ENCODE data around the gene TMEM132D. TPM values are rescaled to one million over a fixed set of nuclear protein-coding genes. Genes with fewer than 3 reads are reported as not detected.

TMEM132D gene
- total RNA-seq, 1 donor from 2014 or later: 1.6 TPM

DNA sequence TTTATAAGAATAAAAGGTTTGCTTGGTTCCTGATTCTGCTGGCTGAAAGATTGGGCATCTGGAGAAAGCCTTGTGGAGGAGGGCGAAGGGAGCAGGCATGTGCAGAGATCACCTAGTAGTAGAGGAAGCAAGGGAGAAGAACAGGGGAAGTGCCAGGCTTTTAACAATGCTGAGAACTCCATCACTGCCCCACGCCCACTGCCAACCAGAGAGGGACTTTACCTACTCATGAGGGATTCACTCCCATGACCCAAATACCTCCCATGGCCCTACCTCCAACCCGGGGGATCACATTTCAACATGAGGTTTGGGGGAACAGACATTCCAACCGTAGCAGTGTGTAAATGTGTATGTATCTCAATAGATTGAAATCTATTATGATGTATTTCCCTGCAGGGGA, 690.3 kb downstream of the TMEM132D start:
- H3K9ac ChIP-seq (ENCODE audit: low read depth in 1 of 3, low read length in 3 of 3): no peak overlapping the region

DNA sequence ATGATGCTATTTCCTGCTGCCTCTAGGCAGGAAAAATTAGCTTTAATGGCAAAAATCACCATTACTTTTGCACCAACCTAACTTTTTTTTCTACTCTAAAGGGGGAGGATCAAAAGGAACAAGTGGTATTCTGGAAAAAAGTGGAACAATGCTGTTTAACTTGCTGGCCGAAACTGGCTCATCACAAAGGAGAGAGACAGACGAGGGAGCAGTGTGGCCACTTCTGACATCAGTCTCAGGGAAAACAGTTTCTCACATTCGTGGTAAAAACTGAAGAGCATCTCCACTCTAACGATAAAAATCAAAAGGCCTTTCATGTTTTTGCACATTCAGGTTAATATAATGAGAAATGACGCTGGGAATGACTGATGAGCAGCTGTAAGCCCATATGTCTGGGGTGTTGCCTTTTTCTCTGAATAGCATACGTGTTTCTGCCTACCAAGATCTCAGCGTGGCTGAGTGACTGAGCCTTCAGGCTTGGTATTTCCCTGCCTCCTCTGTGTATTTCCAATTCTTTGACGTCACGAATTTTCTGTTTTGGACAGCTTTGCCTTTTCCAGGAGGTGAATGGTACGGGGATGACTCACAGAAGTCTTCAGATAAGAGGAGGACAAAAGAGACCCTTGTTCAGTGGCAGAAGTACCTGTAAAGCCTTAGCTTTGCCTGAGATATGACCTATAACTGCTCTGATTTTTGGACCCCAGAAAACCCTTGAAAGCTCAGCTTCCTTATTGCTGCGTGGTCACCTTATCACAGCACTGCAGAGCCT, 691.8 kb downstream of the TMEM132D start:
- Histone ChIP-seq H3K27ac (ENCODE audit: low read depth, low read length) (no peak overlapping the region), H3K36me3 (ENCODE audit: control insufficient read depth in 3 of 3, insufficient read depth in 3 of 3, low read length in 3 of 3) (no peaks in the 10 kb centered on the region), H3K27me3 (ENCODE audit: control insufficient read depth in 3 of 3, insufficient read depth in 3 of 3, low read length in 3 of 3) (no peaks in the 10 kb centered on the region), H3K9me3 (ENCODE audit: control insufficient read depth in 3 of 3, low read length in 3 of 3) (peaks cover 0 to 2% (median 0%) of the 10 kb centered on the region in 3 donors), H3K4me3 (ENCODE audit: low read length in 3 of 3) (no peak overlapping the region), H3K9ac (ENCODE audit: low read depth in 1 of 3, low read length in 3 of 3) (no peak overlapping the region), H3K4me1 (ENCODE audit: control insufficient read depth in 3 of 3, insufficient read depth in 3 of 3, low read length in 3 of 3) (no peaks in the 10 kb centered on the region)

More for the DNA sequence above, 690.3 kb downstream of the TMEM132D start:
- Histone ChIP-seq H3K9me3 (ENCODE audit: control insufficient read depth in 3 of 3, low read length in 3 of 3) (peaks cover 0 to 3% (median 2%) of the 10 kb centered on the region in 3 donors), H3K27me3 (ENCODE audit: control insufficient read depth in 3 of 3, insufficient read depth in 3 of 3, low read length in 3 of 3) (no peaks in the 10 kb centered on the region), H3K4me1 (ENCODE audit: control insufficient read depth in 3 of 3, insufficient read depth in 3 of 3, low read length in 3 of 3) (no peaks in the 10 kb centered on the region), H3K27ac (ENCODE audit: low read depth, low read length) (no peak overlapping the region), H3K36me3 (ENCODE audit: control insufficient read depth in 3 of 3, insufficient read depth in 3 of 3, low read length in 3 of 3) (no peaks in the 10 kb centered on the region), H3K4me3 (ENCODE audit: low read length in 3 of 3) (no peak overlapping the region)

DNA sequence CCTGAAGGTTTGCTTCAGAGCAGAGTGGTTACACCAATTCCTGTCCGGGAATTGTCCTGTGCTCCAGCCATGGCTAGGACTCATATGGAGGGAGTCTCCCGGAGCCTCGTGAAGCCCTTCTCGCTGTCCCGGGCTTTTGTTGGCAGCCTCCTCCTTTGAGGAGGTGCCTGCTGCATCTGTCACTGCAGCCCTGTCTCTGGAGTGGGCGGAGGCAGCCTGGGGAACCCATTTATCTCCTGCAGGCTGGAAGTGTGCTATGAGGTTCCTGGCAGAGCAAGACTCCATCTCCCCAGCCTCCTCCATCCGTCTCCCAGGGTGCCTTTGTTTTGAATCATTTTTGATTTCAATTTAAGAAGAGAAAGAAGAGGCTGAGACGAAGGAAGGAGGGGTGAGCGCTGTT, 695.3 kb downstream of the TMEM132D start:
- Histone ChIP-seq H3K27me3 (ENCODE audit: control insufficient read depth in 3 of 3, insufficient read depth in 3 of 3, low read length in 3 of 3) (no peaks in the 10 kb centered on the region), H3K9ac (ENCODE audit: low read depth in 1 of 3, low read length in 3 of 3) (no peak overlapping the region), H3K4me3 (ENCODE audit: low read length in 3 of 3) (no peak overlapping the region), H3K36me3 (ENCODE audit: control insufficient read depth in 3 of 3, insufficient read depth in 3 of 3, low read length in 3 of 3) (no peaks in the 10 kb centered on the region), H3K4me1 (ENCODE audit: control insufficient read depth in 3 of 3, insufficient read depth in 3 of 3, low read length in 3 of 3) (no peaks in the 10 kb centered on the region), H3K27ac (ENCODE audit: low read depth, low read length) (no peak overlapping the region), H3K9me3 (ENCODE audit: control insufficient read depth in 3 of 3, low read length in 3 of 3) (peaks cover 0 to under 1% (median 0%) of the 10 kb centered on the region in 3 donors)

DNA sequence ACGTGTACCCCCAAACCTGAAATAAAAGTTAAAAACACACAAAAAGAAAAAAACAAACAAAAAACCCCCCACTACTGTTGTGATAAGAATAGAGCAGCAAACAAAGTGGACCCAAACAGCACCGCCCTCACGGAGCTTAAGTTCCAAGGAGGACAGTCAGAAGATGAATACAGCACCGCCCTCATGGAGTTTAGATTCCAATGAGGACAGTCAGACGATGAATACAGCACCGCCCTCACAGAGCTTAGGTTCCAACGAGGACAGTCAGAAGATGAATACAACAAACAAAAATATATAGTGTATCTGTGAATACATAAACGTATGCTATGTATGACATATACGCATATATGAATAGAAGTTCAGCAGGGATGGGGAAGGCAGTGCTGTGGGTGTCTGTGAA, 696.7 kb downstream of the TMEM132D start:
- Histone ChIP-seq H3K27ac (ENCODE audit: low read depth, low read length) (no peak overlapping the region), H3K9ac (ENCODE audit: low read depth in 1 of 3, low read length in 3 of 3) (no peak overlapping the region), H3K4me3 (ENCODE audit: low read length in 3 of 3) (no peak overlapping the region), H3K4me1 (ENCODE audit: control insufficient read depth in 3 of 3, insufficient read depth in 3 of 3, low read length in 3 of 3) (no peaks in the 10 kb centered on the region), H3K36me3 (ENCODE audit: control insufficient read depth in 3 of 3, insufficient read depth in 3 of 3, low read length in 3 of 3) (no peaks in the 10 kb centered on the region), H3K27me3 (ENCODE audit: control insufficient read depth in 3 of 3, insufficient read depth in 3 of 3, low read length in 3 of 3) (peaks cover 0 to 2% (median 0%) of the 10 kb centered on the region in 3 donors), H3K9me3 (ENCODE audit: control insufficient read depth in 3 of 3, low read length in 3 of 3) (peaks cover 0 to 4% (median 0%) of the 10 kb centered on the region in 3 donors)

DNA sequence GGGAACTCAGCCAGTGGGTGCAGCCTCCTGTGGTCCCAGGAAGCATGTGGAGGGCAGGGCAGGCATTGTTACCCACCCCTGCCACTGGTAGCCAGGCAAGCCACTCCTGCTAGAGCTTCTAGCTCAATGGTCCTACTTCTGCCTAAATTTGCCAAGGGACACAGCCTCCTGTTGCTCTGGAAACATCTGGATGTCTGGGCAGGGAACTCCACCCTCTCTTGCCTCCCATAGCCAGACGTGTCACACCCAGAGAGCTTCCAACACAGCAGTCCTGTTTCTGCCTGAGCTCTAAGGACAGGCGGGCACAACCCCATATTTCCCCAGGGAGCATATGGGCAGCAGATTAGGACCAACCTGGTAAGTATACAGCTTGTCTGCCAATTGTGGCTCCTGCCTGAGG, 700.4 kb downstream of the TMEM132D start:
- Histone ChIP-seq H3K27me3 (ENCODE audit: control insufficient read depth in 3 of 3, insufficient read depth in 3 of 3, low read length in 3 of 3) (peaks cover 0 to 2% (median 0%) of the 10 kb centered on the region in 3 donors), H3K9ac (ENCODE audit: low read depth in 1 of 3, low read length in 3 of 3) (no peak overlapping the region), H3K9me3 (ENCODE audit: control insufficient read depth in 3 of 3, low read length in 3 of 3) (peaks cover 0 to 4% (median 0%) of the 10 kb centered on the region in 3 donors), H3K27ac (ENCODE audit: low read depth, low read length) (no peak overlapping the region), H3K36me3 (ENCODE audit: control insufficient read depth in 3 of 3, insufficient read depth in 3 of 3, low read length in 3 of 3) (no peaks in the 10 kb centered on the region), H3K4me1 (ENCODE audit: control insufficient read depth in 3 of 3, insufficient read depth in 3 of 3, low read length in 3 of 3) (no peaks in the 10 kb centered on the region), H3K4me3 (ENCODE audit: low read length in 3 of 3) (no peak overlapping the region)

DNA sequence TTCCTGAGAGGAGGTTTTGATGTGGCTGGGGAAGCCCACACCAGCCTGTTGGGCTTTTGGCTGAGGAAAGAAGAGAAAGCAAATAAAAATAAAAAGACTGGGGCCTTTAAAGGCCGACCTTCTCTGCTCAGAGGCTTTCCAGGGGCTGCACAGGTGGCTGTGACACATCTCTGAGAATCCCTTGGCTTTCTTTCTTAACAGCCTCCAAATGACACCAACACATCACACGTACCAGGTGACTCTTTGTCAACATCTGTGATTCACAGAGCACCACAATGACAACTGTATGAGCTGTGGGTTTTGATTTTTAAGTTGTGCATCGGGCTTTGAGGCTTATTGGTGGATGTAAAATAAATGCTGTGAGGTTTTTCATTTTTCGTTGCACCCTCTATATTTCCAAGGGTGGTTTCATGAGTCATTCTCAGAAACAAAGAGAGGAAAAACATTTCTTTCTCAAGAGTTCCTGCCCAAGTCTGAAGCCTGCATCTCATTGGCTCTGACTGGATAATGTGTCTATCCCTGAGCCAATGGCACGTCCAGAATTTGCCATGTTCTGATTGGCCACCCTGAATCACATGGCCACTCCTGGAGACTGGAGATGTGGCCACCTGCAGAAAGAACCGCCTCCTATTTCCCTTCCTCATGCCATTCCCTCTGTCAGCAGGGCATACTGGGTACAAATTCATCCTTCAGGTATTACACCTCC, 701.6 kb downstream of the TMEM132D start:
- no peaks in the 10 kb centered on the region for H3K4me1 ChIP-seq (ENCODE audit: control insufficient read depth in 3 of 3, insufficient read depth in 3 of 3, low read length in 3 of 3)
- H3K4me3 ChIP-seq (ENCODE audit: low read length in 3 of 3): no peak overlapping the region
- peaks cover 0 to 2% (median 0%) of the 10 kb centered on the region in 3 donors for H3K27me3 ChIP-seq (ENCODE audit: control insufficient read depth in 3 of 3, insufficient read depth in 3 of 3, low read length in 3 of 3)

DNA sequence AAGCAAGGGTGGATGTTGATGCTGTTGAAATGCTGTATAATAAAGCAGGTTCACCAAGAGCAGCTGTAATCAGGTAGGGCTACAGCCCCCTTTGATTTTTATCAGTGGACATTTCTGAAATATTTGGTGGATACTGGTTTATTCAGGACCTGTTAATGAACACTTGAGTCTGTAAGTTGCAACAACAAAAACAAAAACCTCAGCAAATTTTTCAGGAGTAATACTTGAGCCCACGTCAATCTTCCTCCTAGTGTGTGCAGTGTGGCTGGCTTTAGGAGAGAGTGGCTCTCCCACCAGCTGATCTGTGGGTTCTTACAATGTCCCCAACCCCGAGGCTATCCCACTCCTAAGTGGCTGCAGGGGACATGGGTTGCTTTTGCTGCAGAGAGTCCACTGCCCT, 702.8 kb downstream of the TMEM132D start:
- Histone ChIP-seq H3K9ac (ENCODE audit: low read depth in 1 of 3, low read length in 3 of 3) (no peak overlapping the region), H3K9me3 (ENCODE audit: control insufficient read depth in 3 of 3, low read length in 3 of 3) (peaks cover 0 to 4% (median 0%) of the 10 kb centered on the region in 3 donors), H3K27ac (ENCODE audit: low read depth, low read length) (no peak overlapping the region), H3K4me1 (ENCODE audit: control insufficient read depth in 3 of 3, insufficient read depth in 3 of 3, low read length in 3 of 3) (no peaks in the 10 kb centered on the region), H3K4me3 (ENCODE audit: low read length in 3 of 3) (no peak overlapping the region), H3K36me3 (ENCODE audit: control insufficient read depth in 3 of 3, insufficient read depth in 3 of 3, low read length in 3 of 3) (no peaks in the 10 kb centered on the region), H3K27me3 (ENCODE audit: control insufficient read depth in 3 of 3, insufficient read depth in 3 of 3, low read length in 3 of 3) (peaks cover 0 to 2% (median 0%) of the 10 kb centered on the region in 3 donors)

More for the DNA sequence above, 701.6 kb downstream of the TMEM132D start:
- H3K36me3 ChIP-seq (ENCODE audit: control insufficient read depth in 3 of 3, insufficient read depth in 3 of 3, low read length in 3 of 3): no peaks in the 10 kb centered on the region
- H3K9me3 ChIP-seq (ENCODE audit: control insufficient read depth in 3 of 3, low read length in 3 of 3): peaks cover 0 to 4% (median 0%) of the 10 kb centered on the region in 3 donors
- H3K27ac ChIP-seq (ENCODE audit: low read depth, low read length): no peak overlapping the region
- H3K9ac ChIP-seq (ENCODE audit: low read depth in 1 of 3, low read length in 3 of 3): no peak overlapping the region

DNA sequence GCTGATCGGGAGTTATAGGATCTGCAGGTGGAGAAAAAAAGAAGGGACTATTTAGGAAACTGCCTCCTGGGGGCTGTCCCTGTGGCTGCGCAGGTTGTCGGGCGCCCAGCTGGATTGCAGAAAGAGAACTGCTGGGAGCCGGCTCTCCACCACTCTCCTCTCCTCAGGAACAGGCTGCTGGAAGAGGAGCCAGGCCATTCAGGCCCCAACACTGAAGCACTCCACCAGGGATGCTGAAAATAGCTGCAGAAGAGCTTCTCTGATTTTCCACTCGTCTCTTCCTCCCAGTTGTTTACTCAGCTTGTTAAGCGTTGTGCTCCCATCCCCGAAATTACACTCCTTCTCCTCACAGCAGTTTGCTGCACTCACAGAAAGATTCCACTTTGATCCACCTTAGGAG, 703.2 kb downstream of the TMEM132D start:
- Histone ChIP-seq H3K27ac (ENCODE audit: low read depth, low read length) (no peak overlapping the region), H3K4me1 (ENCODE audit: control insufficient read depth in 3 of 3, insufficient read depth in 3 of 3, low read length in 3 of 3) (no peaks in the 10 kb centered on the region), H3K36me3 (ENCODE audit: control insufficient read depth in 3 of 3, insufficient read depth in 3 of 3, low read length in 3 of 3) (no peaks in the 10 kb centered on the region), H3K4me3 (ENCODE audit: low read length in 3 of 3) (no peak overlapping the region), H3K9me3 (ENCODE audit: control insufficient read depth in 3 of 3, low read length in 3 of 3) (peaks cover 0 to 4% (median 0%) of the 10 kb centered on the region in 3 donors), H3K27me3 (ENCODE audit: control insufficient read depth in 3 of 3, insufficient read depth in 3 of 3, low read length in 3 of 3) (peaks cover 0 to 2% (median 0%) of the 10 kb centered on the region in 3 donors), H3K9ac (ENCODE audit: low read depth in 1 of 3, low read length in 3 of 3) (no peak overlapping the region)

DNA sequence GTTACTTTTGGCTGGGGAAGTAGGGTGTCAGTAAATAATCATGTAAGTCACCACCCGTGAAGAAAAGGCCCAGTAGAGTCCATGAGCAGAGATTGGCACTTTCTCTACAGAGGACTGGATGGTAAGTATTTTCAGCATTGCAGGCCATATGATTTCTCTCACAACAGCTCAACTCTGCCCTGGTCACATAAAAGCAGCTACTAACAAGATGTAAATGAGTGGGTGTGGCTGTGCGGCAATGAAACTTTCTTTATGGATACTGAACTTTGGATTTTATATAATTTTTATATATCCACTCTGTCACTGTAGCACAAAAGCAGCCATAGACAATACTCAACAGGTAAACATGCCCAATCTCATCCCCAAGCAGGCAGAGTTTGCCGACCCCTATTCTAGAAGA, 706.9 kb downstream of the TMEM132D start:
- H3K4me1 ChIP-seq (ENCODE audit: control insufficient read depth in 3 of 3, insufficient read depth in 3 of 3, low read length in 3 of 3): no peaks in the 10 kb centered on the region
- peaks cover 2 to 5% (median 4%) of the 10 kb centered on the region in 3 donors for H3K9me3 ChIP-seq (ENCODE audit: control insufficient read depth in 3 of 3, low read length in 3 of 3)
- H3K36me3 ChIP-seq (ENCODE audit: control insufficient read depth in 3 of 3, insufficient read depth in 3 of 3, low read length in 3 of 3): no peaks in the 10 kb centered on the region
- no peaks in the 10 kb centered on the region for H3K27me3 ChIP-seq (ENCODE audit: control insufficient read depth in 3 of 3, insufficient read depth in 3 of 3, low read length in 3 of 3)
- H3K27ac ChIP-seq (ENCODE audit: low read depth, low read length): no peak overlapping the region
- H3K9ac ChIP-seq (ENCODE audit: low read depth in 1 of 3, low read length in 3 of 3): no peak overlapping the region
- H3K4me3 ChIP-seq (ENCODE audit: low read length in 3 of 3): no peak overlapping the region

DNA sequence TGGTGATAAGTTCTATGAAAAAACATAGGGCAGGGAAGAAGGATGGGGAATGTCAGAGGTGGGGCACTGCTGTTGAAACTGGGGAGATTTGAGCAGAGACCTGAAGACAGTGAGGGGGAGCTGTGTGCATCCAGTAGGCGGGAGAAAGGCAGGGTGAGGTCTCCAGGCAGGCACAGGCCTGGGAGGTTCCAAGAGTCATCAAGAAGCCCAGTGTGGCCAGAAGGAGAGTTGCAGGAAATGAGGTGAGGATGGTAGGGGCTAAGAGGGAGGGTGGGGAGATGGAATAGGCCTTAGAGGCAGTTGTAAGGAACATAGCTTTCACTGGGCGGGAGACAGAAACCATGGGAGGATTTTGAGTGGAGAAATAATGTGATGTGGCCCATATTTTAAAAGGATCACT, 708.7 kb downstream of the TMEM132D start:
- Histone ChIP-seq H3K4me1 (ENCODE audit: control insufficient read depth in 3 of 3, insufficient read depth in 3 of 3, low read length in 3 of 3) (no peaks in the 10 kb centered on the region), H3K27ac (ENCODE audit: low read depth, low read length) (no peak overlapping the region), H3K9me3 (ENCODE audit: control insufficient read depth in 3 of 3, low read length in 3 of 3) (peaks cover 2 to 5% (median 4%) of the 10 kb centered on the region in 3 donors), H3K4me3 (ENCODE audit: low read length in 3 of 3) (no peak overlapping the region), H3K27me3 (ENCODE audit: control insufficient read depth in 3 of 3, insufficient read depth in 3 of 3, low read length in 3 of 3) (no peaks in the 10 kb centered on the region), H3K9ac (ENCODE audit: low read depth in 1 of 3, low read length in 3 of 3) (no peak overlapping the region), H3K36me3 (ENCODE audit: control insufficient read depth in 3 of 3, insufficient read depth in 3 of 3, low read length in 3 of 3) (no peaks in the 10 kb centered on the region)
